DND-41 (cell line): Measurements from ENCODE around the gene PTPRH.

Source experiments
- ATAC-seq: fragments of 200-7000 bp; cut with Tn5 transposase; 3 replicates; pipeline ENCODE4 v1.9.1; 2021; ENCODE audit warnings: low read depth; ENCODE audit not compliant: insufficient read depth
- DNase-seq: peaks from one replicate; pipeline ENCODE4 v3.0.0-alpha.2; 2020
- H2AFZ ChIP-seq: 2 replicates; pipeline ENCODE4 v1.6.0; 2012; ENCODE audit warnings: low read depth, low read length
- H3K27ac ChIP-seq: 2 replicates; pipeline ENCODE4 v1.5.1; 2012; ENCODE audit warnings: low read length, inconsistent platforms
- H3K27me3 ChIP-seq: fragments of 200-600 bp; sonication (generic); 2 replicates; pipeline ENCODE4 v1.6.0; 2012; ENCODE audit warnings: low read length, mild to moderate bottlenecking, inconsistent platforms; ENCODE audit not compliant: insufficient read depth, poor library complexity
- H3K36me3 ChIP-seq: 2 replicates; pipeline ENCODE4 v1.5.1; 2012; ENCODE audit warnings: low read length, inconsistent platforms; ENCODE audit not compliant: insufficient read depth
- H3K4me1 ChIP-seq: 2 replicates; pipeline ENCODE4 v1.5.1; 2012; ENCODE audit warnings: mild to moderate bottlenecking, low read length; ENCODE audit not compliant: insufficient read depth
- H3K4me2 ChIP-seq: 2 replicates; pipeline ENCODE4 v1.6.0; 2012; ENCODE audit warnings: mild to moderate bottlenecking, moderate library complexity, low read length, inconsistent platforms; ENCODE audit not compliant: insufficient read depth
- H3K4me3 ChIP-seq, 2 experiments: fragments of 200-600 bp in 1 of 2; shearing (Covaris generic) in 1 of 2; 2 replicates each; pipeline ENCODE4 v1.5.1; 2012 to 2016; ENCODE audit warnings: inconsistent platforms in 2 of 2, low read length in 2 of 2, mild to moderate bottlenecking in 2 of 2, low read depth in 1 of 2, moderate library complexity in 1 of 2
- H3K79me2 ChIP-seq: 2 replicates; pipeline ENCODE4 v1.6.0; 2012; ENCODE audit warnings: low read length, inconsistent platforms; ENCODE audit not compliant: insufficient read depth
- H3K9ac ChIP-seq: 2 replicates; pipeline ENCODE4 v1.6.0; 2012; ENCODE audit warnings: low read depth, mild to moderate bottlenecking, inconsistent platforms, low read length, moderate library complexity
- H3K9me3 ChIP-seq: 2 replicates; pipeline ENCODE4 v1.5.1; 2012; ENCODE audit warnings: low read length, moderate library complexity, mild to moderate bottlenecking, inconsistent platforms; ENCODE audit not compliant: insufficient read depth, severe bottlenecking
- H4K20me1 ChIP-seq: 2 replicates; pipeline ENCODE4 v1.6.0; 2012; ENCODE audit warnings: low read length; ENCODE audit not compliant: insufficient read depth
- EZH2 ChIP-seq: IDR thresholded peaks from 3 replicates; pipeline ENCODE4 v1.6.1; 2012; ENCODE audit warnings: borderline replicate concordance, low read depth, mild to moderate bottlenecking, moderate library complexity, low read length, inconsistent platforms; ENCODE audit not compliant: severe bottlenecking
- TF ChIP-seq, protein P1 (sequence below): IDR thresholded peaks from 2 replicates; pipeline ENCODE4 v1.5.1; 2012; ENCODE audit warnings: borderline replicate concordance, low read length, moderate library complexity, mild to moderate bottlenecking; ENCODE audit not compliant: poor library complexity, severe bottlenecking; ENCODE audit errors: extremely low read depth

PTPRH gene

DNA sequence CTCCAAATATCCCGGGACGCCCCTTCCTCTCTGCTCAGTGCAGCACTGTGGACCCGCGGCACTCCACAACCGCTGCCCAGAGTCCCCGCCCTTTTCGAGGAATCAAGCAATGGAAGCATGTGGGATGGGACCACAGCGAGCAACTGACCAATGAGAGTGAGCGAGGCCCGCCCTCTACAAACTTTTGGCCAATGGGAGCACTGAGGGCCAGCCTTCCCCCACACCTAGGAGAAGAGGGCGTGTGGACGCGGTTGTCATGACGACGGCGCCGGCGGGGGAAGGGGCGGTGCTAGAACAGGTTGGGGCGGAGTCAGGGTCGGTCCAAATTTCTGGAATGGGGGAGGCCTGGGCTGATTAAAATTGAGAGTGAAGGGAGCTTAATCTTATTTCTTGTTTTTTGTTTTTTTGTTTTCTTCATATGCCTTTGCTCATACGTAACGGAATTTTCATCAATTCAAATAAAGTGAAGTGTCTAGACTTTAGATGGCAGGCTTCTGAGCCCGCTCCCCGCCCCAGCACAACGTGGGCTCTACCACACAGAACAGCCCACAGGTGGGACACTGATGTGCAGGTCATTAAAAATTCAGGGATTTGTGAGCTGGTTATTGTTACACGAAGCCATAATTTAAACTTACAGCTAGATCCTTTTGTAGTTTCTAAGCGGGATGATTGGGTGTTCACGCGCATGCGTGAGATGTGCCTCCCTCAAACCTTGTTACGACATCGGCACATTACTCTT lies 42.6 kb downstream of the PTPRH start, which contains the start of gene DNAAF3:
DNAAF3 (minus strand) TSS at position 84 of the 739 bp plus-strand sequence. CDS start 200 bp downstream, outside the sequence.
- H3K27ac ChIP-seq, result no peak within 1 kb of the TSS

DNA sequence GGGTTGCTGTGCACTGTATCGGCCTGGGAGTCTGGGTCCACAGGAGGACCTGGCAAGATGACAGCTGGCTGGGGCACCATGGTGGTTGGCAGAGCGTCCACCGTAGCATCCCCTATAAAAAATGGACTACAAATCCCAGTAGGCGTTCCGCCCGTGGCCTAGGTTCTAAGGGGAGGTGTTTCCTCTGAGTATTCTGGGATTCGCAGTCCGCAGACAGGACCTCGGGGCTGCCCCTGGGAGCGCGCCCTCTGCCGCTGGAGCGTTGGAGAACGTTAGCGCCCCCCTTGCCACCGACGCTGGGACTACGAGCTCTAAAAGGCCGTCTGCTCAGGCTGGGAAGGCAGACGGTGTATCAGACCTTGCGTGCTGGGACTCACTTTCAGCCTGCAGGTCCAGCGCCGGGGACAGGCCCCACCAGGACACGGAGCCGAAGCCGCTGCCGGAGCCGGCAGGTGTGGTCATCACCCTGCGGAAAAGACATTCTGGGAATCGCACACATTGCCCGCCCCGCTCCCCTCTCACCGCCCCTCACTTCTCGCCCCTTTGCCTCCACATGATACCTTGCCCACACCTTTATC lies 43.3 kb downstream of the PTPRH start:
- peaks cover 13% of the 10 kb centered on the region for H3K27me3 ChIP-seq
- H3K27ac ChIP-seq, result no peak overlapping the region
- no peaks in the 10 kb centered on the region for H3K9me3 ChIP-seq
- H3K4me1 ChIP-seq, result no peaks in the 10 kb centered on the region; the same call in 1 of the 2 replicates
- H3K4me3 ChIP-seq, result no peak overlapping the region
- H2AFZ ChIP-seq, result no peak overlapping the region
- peak; percentile 65 for DNase-seq
- ATAC-seq, result peak; percentile 79
- no peaks in the 10 kb centered on the region for H3K36me3 ChIP-seq
- no peaks in the 10 kb centered on the region for H3K79me2 ChIP-seq
- no peak for TF ChIP-seq EZH2
- TF ChIP-seq, protein P1, sequence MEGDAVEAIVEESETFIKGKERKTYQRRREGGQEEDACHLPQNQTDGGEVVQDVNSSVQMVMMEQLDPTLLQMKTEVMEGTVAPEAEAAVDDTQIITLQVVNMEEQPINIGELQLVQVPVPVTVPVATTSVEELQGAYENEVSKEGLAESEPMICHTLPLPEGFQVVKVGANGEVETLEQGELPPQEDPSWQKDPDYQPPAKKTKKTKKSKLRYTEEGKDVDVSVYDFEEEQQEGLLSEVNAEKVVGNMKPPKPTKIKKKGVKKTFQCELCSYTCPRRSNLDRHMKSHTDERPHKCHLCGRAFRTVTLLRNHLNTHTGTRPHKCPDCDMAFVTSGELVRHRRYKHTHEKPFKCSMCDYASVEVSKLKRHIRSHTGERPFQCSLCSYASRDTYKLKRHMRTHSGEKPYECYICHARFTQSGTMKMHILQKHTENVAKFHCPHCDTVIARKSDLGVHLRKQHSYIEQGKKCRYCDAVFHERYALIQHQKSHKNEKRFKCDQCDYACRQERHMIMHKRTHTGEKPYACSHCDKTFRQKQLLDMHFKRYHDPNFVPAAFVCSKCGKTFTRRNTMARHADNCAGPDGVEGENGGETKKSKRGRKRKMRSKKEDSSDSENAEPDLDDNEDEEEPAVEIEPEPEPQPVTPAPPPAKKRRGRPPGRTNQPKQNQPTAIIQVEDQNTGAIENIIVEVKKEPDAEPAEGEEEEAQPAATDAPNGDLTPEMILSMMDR, result no peak
- no peaks in the 10 kb centered on the region for H4K20me1 ChIP-seq
- no peak overlapping the region for H3K4me2 ChIP-seq
- H3K9ac ChIP-seq, result no peak overlapping the region

More for the DNA sequence above, 42.6 kb downstream of the PTPRH start, which contains the start of gene DNAAF3:
- H3K4me2 ChIP-seq, result no peak within 1 kb of the TSS
- H3K9me3 ChIP-seq, result no peaks in the 10 kb centered on the region
- peaks cover 13% of the 10 kb centered on the region for H3K27me3 ChIP-seq
- no peaks in the 10 kb centered on the region; the same call in 1 of the 2 replicates for H3K4me1 ChIP-seq
- DNase-seq (peak; percentile 81), ATAC-seq (peak; percentile 89)
- no peaks in the 10 kb centered on the region for H4K20me1 ChIP-seq
- H3K9ac ChIP-seq, result no peak within 1 kb of the TSS
- H2AFZ ChIP-seq, result no peak within 1 kb of the TSS
- H3K36me3 ChIP-seq, result no peaks in the 10 kb centered on the region
- H3K4me3 ChIP-seq, result no peak within 1 kb of the TSS
- TF ChIP-seq, protein P1, result no peak
- no peak for TF ChIP-seq EZH2
- no peaks in the 10 kb centered on the region for H3K79me2 ChIP-seq

DNA sequence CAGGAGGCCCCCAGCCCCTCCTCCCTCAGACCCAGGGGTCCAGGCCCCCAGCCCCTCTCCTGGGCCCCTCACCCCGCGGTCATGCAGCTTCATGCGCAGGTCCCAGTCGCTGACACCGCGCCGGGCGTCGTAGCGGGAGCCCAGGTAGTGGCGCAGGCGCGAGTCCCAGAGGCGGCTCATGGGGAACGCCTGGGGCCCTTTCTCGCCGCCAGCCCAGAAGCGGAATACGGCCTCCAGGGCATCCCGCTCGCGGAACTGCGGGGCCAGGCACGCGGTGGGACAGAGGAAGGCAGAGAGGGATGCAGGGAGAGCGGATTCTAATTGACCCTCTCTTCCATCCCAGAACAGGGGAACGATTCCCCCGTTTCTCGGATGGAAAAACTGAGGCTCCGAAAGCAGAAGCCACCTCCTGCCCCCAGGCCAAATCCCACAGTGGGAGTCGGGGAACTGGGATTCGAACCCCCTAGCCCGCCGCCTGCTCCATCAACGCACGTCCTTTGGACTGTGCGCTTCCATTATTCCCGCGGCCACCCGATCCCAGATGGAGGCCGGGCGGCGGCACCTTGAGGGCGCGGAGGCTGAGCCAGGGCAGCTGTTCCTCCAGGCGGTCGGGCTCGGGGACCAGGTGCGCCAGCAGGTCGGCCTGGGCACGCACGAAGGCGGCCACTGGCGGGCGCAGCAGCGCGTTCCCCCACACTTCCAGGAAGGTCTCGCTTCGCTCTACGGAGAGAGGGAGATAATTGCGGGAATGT lies 47.6 kb downstream of the PTPRH start:
- TF ChIP-seq, protein P1, result no peak
- no peak for TF ChIP-seq EZH2
- no peaks in the 10 kb centered on the region for H3K36me3 ChIP-seq
- no peak for DNase-seq
- H2AFZ ChIP-seq, result no peak overlapping the region
- H3K4me2 ChIP-seq, result no peak overlapping the region
- ATAC-seq, result no peak
- H4K20me1 ChIP-seq, result no peaks in the 10 kb centered on the region
- H3K9me3 ChIP-seq, result no peaks in the 10 kb centered on the region
- no peaks in the 10 kb centered on the region; the same call in 1 of the 2 replicates for H3K4me1 ChIP-seq
- peaks cover 13% of the 10 kb centered on the region for H3K27me3 ChIP-seq
- H3K9ac ChIP-seq, result no peak overlapping the region
- no peak overlapping the region for H3K27ac ChIP-seq
- H3K4me3 ChIP-seq, result no peak overlapping the region
- H3K79me2 ChIP-seq, result no peaks in the 10 kb centered on the region
